ENCODE results near the gene LRRC17.
"Not testable (repeated sequence)": the region's sequence is repeated elsewhere in the genome, so short reads cannot be mapped to it uniquely, and the experiment has no call there.

LRRC17 gene

GRCh38 chr7:102898532-102898859 lies 14.3 kb upstream of the LRRC17 start:
- POLR2A ChIA-PET, result no interaction called here
- no peak for TF ChIP-seq ZNF704 (tag by site-specific recombination; IDR thresholded peaks at IDR 0.05)
- no peak for TF ChIP-seq MYNN (tag by site-specific recombination; IDR thresholded peaks at IDR 0.05; ENCODE audit: borderline replicate concordance)
- no peak for TF ChIP-seq ZNF366 (tag by site-specific recombination; conservative IDR thresholded peaks at IDR 0.05)
- TF ChIP-seq GLIS2 (tag by site-specific recombination; IDR thresholded peaks at IDR 0.05), result no peak
- no peak for TF ChIP-seq ZNF571 (tag by site-specific recombination; IDR thresholded peaks at IDR 0.05)
- no peak for TF ChIP-seq ZNF350 (tag by site-specific recombination; IDR thresholded peaks at IDR 0.05)
- no peak for TF ChIP-seq ZNF629 (tag by site-specific recombination; IDR thresholded peaks at IDR 0.05)
- TF ChIP-seq MEIS1 (CRISPR knock-in tag; IDR thresholded peaks at IDR 0.05; ENCODE audit: borderline replicate concordance), result no peak
- TF ChIP-seq GFI1B (tag by site-specific recombination; IDR thresholded peaks at IDR 0.05), result no peak
- TF ChIP-seq ZNF175 (tag by site-specific recombination; IDR thresholded peaks at IDR 0.05), result no peak
- TF ChIP-seq GLI2 (tag by site-specific recombination; IDR thresholded peaks at IDR 0.05; ENCODE audit: borderline replicate concordance, low read depth), result no peak
- TF ChIP-seq RBAK (tag by site-specific recombination; IDR thresholded peaks at IDR 0.05), result no peak
- no peak for TF ChIP-seq ZNF354C (tag by site-specific recombination; IDR thresholded peaks at IDR 0.05; ENCODE audit: borderline replicate concordance, low read depth)
- TF ChIP-seq, protein P1, sequence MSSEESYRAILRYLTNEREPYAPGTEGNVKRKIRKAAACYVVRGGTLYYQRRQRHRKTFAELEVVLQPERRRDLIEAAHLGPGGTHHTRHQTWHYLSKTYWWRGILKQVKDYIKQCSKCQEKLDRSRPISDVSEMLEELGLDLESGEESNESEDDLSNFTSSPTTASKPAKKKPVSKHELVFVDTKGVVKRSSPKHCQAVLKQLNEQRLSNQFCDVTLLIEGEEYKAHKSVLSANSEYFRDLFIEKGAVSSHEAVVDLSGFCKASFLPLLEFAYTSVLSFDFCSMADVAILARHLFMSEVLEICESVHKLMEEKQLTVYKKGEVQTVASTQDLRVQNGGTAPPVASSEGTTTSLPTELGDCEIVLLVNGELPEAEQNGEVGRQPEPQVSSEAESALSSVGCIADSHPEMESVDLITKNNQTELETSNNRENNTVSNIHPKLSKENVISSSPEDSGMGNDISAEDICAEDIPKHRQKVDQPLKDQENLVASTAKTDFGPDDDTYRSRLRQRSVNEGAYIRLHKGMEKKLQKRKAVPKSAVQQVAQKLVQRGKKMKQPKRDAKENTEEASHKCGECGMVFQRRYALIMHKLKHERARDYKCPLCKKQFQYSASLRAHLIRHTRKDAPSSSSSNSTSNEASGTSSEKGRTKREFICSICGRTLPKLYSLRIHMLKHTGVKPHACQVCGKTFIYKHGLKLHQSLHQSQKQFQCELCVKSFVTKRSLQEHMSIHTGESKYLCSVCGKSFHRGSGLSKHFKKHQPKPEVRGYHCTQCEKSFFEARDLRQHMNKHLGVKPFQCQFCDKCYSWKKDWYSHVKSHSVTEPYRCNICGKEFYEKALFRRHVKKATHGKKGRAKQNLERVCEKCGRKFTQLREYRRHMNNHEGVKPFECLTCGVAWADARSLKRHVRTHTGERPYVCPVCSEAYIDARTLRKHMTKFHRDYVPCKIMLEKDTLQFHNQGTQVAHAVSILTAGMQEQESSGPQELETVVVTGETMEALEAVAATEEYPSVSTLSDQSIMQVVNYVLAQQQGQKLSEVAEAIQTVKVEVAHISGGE (tag by site-specific recombination; conservative IDR thresholded peaks at IDR 0.05; ENCODE audit: low read depth), result no peak
- TF ChIP-seq ZNF561 (tag by site-specific recombination; IDR thresholded peaks at IDR 0.05; ENCODE audit: borderline replicate concordance), result no peak
- TF ChIP-seq ZNF707 (tag by site-specific recombination; IDR thresholded peaks at IDR 0.05), result no peak
- TF ChIP-seq ZNF473 (tag by site-specific recombination; IDR thresholded peaks at IDR 0.05), result no peak
- no peak for TF ChIP-seq REPIN1 (tag by site-specific recombination; IDR thresholded peaks at IDR 0.05; ENCODE audit: low read depth)
- Histone ChIP-seq H3K4me1 (ENCODE audit: control insufficient read depth, insufficient read depth, low read length) (peaks cover 8% of the 10 kb centered on the region), H3K27ac (ENCODE audit: extremely low read depth, low read depth, low read length) (no peak overlapping the region), H3K36me3 (ENCODE audit: control insufficient read depth in 2 of 2, insufficient read depth in 1 of 2, low read length in 2 of 2) (no peaks in the 10 kb centered on the region), H3K9me3 (ENCODE audit: control insufficient read depth, insufficient read depth, low read depth, low read length) (no peaks in the 10 kb centered on the region), H3K4me3 (ENCODE audit: low read depth, low read length) (no peak overlapping the region)
- CTCF ChIA-PET, result no interaction called here

- H3K9me3 ChIP-seq (ENCODE audit: control insufficient read depth, insufficient read depth, low read depth, low read length); H3K4me1 ChIP-seq (ENCODE audit: control insufficient read depth, insufficient read depth, low read length); POLR2A ChIA-PET; CTCF ChIA-PET; H3K36me3 ChIP-seq (ENCODE audit: control insufficient read depth in 2 of 2, insufficient read depth in 1 of 2, low read length in 2 of 2); H3K27ac ChIP-seq (ENCODE audit: extremely low read depth, low read depth, low read length); H3K4me3 ChIP-seq (ENCODE audit: low read depth, low read length): not testable (repeated sequence)
Observed at GRCh38 chr7:102902052-102902451, 10.7 kb upstream of the LRRC17 start.

DNA sequence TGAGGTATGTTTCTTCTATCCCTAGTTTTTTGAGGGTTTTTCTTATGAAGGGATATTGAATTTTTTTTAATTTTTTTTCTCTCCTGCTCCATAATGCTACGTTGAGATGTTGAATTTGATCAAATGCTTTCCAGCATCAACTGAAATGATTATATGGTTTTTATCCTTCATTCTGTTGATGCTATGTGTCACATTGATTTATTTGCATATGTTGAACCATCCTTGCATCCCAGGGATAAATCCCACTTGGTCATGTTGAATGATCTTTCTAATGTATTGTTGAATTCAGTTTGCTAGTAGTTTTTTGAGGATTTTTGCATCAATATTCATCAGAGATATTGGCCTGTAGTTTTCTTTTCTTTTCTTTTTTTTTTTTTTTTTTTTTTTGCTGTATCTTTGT lies 9.2 kb upstream of the LRRC17 start:
- H3K4me1 ChIP-seq (ENCODE audit: control insufficient read depth, insufficient read depth, low read length); H3K27ac ChIP-seq (ENCODE audit: extremely low read depth, low read depth, low read length); H3K4me3 ChIP-seq (ENCODE audit: low read depth, low read length); CTCF ChIA-PET; H3K9me3 ChIP-seq (ENCODE audit: control insufficient read depth, insufficient read depth, low read depth, low read length); H3K36me3 ChIP-seq (ENCODE audit: control insufficient read depth in 2 of 2, insufficient read depth in 1 of 2, low read length in 2 of 2); POLR2A ChIA-PET: not testable (repeated sequence)

Data from HEK293 (cell line).